ENCODE results near the gene SPPL2B. TPM values are rescaled to one million over a fixed set of nuclear protein-coding genes. Genes with fewer than 3 reads are reported as not detected.
A peak's percentile ranks its signal among the peaks of the same experiment; 100 is the strongest.

SPPL2B gene
- total RNA-seq, 1 donor from 2014 or later, result 95.7 TPM

DNA sequence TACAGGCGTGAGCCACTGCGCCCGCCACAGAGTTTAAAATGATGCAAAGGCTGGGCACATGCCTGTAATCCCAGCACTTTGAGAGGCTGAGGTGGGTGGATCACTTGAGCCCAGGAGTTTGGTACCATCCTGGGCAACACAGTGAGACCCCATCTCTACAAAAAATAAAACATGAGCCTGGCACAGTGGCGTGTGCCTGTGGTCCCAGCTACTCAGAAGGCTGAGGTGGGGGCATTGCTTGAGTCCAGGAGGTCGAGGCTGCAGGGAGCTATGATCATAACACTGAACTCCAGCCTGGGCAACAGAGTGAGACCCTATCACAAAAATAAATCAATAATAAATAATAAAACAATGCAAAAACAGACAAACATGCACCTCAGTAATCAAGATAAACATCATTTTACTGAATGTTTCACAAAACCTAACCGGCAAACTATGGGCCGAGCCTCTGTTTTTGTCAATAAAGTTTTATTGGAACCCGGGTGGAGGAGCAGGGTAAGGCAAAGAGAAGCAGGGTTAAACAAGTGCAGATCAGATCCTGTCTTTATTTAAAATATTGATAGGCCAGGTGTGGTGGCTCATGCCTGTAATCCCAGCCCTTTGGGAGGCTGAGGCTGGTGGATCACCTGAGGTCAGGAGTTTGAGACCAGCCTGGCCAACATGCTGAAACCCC is 44.5 kb upstream of the SPPL2B start:
- intact Hi-C loops (cut with DNase I), result no loop called here
- Histone ChIP-seq H3K36me3 (no peaks in the 10 kb centered on the region), H3K27ac (no peak overlapping the region), H3K4me3 (no peak overlapping the region), H3K4me1 (peaks cover 0 to 2% of the 10 kb centered on the region in 2 donors), H3K27me3 (no peaks in the 10 kb centered on the region), H3K9me3 (no peaks in the 10 kb centered on the region)
- TF ChIP-seq, protein P1, sequence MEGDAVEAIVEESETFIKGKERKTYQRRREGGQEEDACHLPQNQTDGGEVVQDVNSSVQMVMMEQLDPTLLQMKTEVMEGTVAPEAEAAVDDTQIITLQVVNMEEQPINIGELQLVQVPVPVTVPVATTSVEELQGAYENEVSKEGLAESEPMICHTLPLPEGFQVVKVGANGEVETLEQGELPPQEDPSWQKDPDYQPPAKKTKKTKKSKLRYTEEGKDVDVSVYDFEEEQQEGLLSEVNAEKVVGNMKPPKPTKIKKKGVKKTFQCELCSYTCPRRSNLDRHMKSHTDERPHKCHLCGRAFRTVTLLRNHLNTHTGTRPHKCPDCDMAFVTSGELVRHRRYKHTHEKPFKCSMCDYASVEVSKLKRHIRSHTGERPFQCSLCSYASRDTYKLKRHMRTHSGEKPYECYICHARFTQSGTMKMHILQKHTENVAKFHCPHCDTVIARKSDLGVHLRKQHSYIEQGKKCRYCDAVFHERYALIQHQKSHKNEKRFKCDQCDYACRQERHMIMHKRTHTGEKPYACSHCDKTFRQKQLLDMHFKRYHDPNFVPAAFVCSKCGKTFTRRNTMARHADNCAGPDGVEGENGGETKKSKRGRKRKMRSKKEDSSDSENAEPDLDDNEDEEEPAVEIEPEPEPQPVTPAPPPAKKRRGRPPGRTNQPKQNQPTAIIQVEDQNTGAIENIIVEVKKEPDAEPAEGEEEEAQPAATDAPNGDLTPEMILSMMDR (IDR thresholded peaks at IDR 0.05), result no peak
- no peak for DNase-seq (ENCODE audit: low spot score in 2 of 2)

DNA sequence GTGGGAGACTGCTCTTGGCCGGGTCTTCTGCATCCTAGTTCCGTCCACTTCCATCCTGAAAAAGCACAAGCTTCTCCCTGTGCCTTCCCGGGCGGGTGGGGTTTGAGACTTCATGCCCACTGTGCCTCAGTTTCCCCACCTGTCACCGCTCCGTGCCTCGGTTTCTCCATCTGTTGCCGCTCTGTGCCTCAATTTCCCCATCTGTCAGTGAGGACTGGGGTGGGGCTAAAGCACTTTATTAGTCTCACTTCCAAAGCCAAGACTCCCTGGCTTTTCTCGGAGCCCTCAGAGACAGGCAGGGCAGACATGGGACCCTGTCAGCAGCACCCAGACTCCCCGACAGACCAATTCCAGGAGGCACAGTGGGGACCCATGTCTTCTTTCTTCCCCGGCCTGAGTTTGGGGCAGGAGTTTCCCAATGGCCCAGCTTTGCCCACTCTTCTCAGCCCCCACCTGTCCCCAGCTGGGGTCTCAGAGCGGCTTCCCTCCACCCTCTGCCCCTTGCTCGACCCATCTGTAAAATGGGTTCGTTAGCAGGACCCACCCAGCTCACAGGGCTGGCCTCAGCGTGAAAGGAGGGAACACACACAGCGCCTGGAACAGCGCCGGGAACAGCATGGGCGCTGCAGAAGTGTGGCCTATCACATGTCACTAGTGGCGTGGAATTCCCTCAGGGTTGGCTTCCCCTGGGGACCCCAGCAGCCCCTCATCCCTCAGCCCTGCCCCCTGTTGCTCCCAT is 41.9 kb upstream of the SPPL2B start:
- Histone ChIP-seq H3K9me3 (no peaks in the 10 kb centered on the region), H3K27ac (no peak overlapping the region), H3K27me3 (peaks cover 16% of the 10 kb centered on the region), H3K36me3 (no peaks in the 10 kb centered on the region), H3K4me1 (peaks cover 15 to 16% of the 10 kb centered on the region in 2 donors), H3K4me3 (no peak overlapping the region)
- no peak for DNase-seq (ENCODE audit: low spot score in 2 of 2)
- intact Hi-C loops (cut with DNase I), result no loop called here
- TF ChIP-seq, protein P1 (IDR thresholded peaks at IDR 0.05), result no peak

DNA sequence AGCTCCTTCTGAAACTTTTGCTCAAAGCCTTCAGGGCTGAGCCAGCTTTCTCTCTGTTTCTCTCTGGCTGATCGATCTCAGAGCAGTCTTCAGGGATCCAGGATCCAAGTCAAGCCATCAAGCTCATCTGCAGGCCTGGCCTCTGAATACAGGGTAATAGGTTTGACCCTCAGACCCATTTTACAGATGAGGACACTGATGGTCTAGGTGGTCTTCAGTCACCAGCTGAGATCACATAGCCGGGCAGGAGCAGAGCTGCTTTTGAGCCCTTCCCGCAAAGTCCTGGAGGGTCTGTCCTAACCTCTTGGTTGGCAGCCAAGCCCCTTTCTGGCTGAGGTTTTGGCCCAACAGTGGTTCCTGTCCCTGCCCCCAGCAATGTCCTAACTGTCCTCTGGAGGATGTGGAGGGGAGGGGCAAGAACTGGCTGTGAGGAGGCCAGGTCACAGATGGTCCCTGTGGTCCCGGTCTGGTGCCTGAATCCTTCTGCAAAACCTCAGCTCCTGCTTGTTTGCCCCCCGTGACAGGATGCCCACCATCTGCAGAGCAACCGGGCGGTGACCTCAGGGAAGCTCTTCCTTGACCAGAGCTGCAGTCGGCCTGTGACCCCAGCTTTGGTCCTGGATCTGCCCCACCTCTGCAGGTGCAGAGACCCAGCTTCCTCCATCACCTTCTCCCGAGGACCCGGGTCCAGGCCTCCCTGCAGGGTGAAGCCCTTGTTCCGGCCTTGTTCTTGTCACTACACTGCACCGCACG is 40.7 kb upstream of the SPPL2B start:
- Histone ChIP-seq H3K4me1 (peaks cover 12 to 16% of the 10 kb centered on the region in 2 donors), H3K36me3 (no peaks in the 10 kb centered on the region), H3K9me3 (no peaks in the 10 kb centered on the region), H3K27ac (no peak overlapping the region), H3K27me3 (peaks cover 16% of the 10 kb centered on the region), H3K4me3 (no peak overlapping the region)
- TF ChIP-seq, protein P1 (IDR thresholded peaks at IDR 0.05), result no peak
- no peak for DNase-seq (ENCODE audit: low spot score in 2 of 2)
- intact Hi-C loops (cut with DNase I), result no loop called here

DNA sequence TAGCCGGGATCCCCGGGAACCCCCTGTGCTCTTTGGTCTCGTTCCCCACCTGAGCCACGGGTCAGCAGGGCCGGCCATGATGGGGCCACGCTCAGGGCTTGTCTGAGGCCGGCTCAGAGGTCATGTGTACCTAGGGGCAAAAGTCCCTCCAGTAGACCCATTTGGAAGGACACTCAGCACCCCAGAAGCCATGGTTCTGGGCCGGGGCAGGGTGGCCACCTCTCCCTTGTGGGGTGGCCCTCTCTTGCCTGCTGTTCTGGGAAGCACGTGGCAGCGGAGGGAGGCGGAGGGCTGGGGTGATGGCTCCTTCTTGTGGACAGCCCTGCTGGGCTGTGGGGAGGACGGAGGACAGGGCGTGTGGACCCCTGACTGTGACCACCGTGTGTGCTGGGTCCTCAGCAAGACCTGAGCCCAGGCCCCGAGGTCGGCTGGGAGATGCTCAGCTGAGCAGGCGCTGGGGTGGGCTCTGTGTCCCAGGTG is 40.1 kb upstream of the SPPL2B start:
- DNase-seq (ENCODE audit: low spot score in 2 of 2), result no peak
- H3K4me3 ChIP-seq, result no peak overlapping the region
- peaks cover 16% of the 10 kb centered on the region for H3K27me3 ChIP-seq
- H3K27ac ChIP-seq, result no peak overlapping the region
- intact Hi-C loops (cut with DNase I), result no loop called here
- H3K4me1 ChIP-seq, result peaks cover 12 to 16% of the 10 kb centered on the region in 2 donors
- H3K9me3 ChIP-seq, result no peaks in the 10 kb centered on the region
- no peaks in the 10 kb centered on the region for H3K36me3 ChIP-seq
- TF ChIP-seq, protein P1 (IDR thresholded peaks at IDR 0.05), result no peak

DNA sequence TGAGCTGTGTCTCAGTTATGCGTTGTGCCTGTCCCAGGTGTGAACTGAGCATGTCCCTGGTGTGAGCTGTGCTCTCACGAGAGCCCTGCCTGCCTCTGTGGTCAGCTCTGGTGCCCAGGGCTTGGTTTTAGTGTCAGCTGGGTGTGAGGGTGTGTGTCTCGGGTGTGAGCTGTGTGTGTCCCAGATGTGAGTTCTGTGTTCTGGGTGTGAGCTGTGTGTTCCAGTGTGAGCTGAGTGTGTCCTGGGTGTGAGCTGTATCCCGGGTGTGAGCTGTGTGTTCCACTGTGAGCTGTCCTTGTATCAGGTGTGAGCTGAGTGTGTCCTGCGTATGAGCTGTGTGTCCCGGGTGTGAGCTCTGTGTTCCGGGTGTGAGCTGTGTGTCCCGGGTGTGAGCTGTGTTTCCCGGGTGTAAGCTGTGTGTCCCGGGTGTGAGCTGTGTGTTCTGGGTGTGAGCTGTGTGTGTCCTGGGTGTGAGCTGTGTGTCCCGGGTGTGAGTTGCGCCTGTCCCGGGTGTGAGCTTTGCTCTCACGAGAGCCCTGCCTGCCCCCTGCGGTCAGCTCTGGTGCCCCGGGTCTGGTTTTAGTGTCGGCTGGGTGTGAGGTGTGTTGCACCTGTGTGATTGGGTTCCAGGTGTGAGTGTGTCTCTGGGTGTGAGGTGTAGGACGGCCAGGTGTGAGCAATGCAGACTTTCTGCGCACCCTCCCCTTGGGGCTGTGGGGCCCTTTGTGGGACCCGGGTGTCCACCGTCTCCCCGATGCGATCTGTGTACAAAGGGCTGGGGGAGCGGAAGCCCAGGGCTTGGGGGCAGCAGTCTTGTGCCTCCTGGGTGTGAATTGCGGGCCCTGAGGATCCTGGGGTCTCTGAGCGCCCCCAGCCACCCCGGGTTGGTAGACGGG is 39.4 kb upstream of the SPPL2B start:
- DNase-seq (ENCODE audit: low spot score in 2 of 2), result no peak
- intact Hi-C loops (cut with DNase I), result no loop called here
- no peaks in the 10 kb centered on the region for H3K9me3 ChIP-seq
- H3K4me1 ChIP-seq, result peaks cover 14 to 20% of the 10 kb centered on the region in 2 donors
- peak overlapping the region in 1 of 2 donors; percentile 58 for H3K4me3 ChIP-seq
- TF ChIP-seq, protein P1 (IDR thresholded peaks at IDR 0.05), result no peak
- H3K27me3 ChIP-seq, result peaks cover 16% of the 10 kb centered on the region
- no peak overlapping the region for H3K27ac ChIP-seq
- H3K36me3 ChIP-seq, result no peaks in the 10 kb centered on the region
